Epithelial cell of esophagus (primary cell): ENCODE results near the gene CNTNAP2.

Source experiments
- DNase-seq: peaks from one replicate; pipeline ENCODE4 v3.0.0; 2010; ENCODE audit warnings: low read depth
- H3K4me3 ChIP-seq: 2 replicates; pipeline ENCODE4 v1.5.1; 2011; ENCODE audit warnings: mild to moderate bottlenecking, low read length, control low read depth
- CTCF ChIP-seq: IDR thresholded peaks from 2 replicates; pipeline ENCODE4 v1.5.1; 2011; ENCODE audit warnings: low read depth, mild to moderate bottlenecking, low read length, control low read depth, inconsistent platforms; ENCODE audit not compliant: insufficient read depth; ENCODE audit errors: missing control alignments

The CNTNAP2 gene

GRCh38 chr7:147193476-147193875, 1076.9 kb downstream of the CNTNAP2 start:
- TF ChIP-seq CTCF = no peak
- DNase-seq = no peak
- no peak overlapping the region for H3K4me3 ChIP-seq

GRCh38 chr7:147196481-147196880, 1079.9 kb downstream of the CNTNAP2 start:
- no peak for TF ChIP-seq CTCF
- no peak for DNase-seq

GRCh38 chr7:147197006-147197405, 1080.4 kb downstream of the CNTNAP2 start:
- DNase-seq = no peak
- no peak for TF ChIP-seq CTCF
- H3K4me3 ChIP-seq = no peak overlapping the region

More at GRCh38 chr7:147196481-147196880, 1079.9 kb downstream of the CNTNAP2 start:
- no peak overlapping the region for H3K4me3 ChIP-seq

GRCh38 chr7:147199868-147200267, 1083.3 kb downstream of the CNTNAP2 start:
- DNase-seq = no peak
- no peak for TF ChIP-seq CTCF
- H3K4me3 ChIP-seq = no peak overlapping the region

- no peak for TF ChIP-seq CTCF
- no peak for DNase-seq
- H3K4me3 ChIP-seq = no peak overlapping the region
These were observed 1091.4 kb downstream of the CNTNAP2 start for GRCh38 chr7:147207988-147208387.

- no peak overlapping the region for H3K4me3 ChIP-seq
- no peak for DNase-seq
- TF ChIP-seq CTCF = no peak
These were observed 1114.7 kb downstream of the CNTNAP2 start for GRCh38 chr7:147231275-147231674.

GRCh38 chr7:147235645-147236382, 1119.2 kb downstream of the CNTNAP2 start:
- DNase-seq = no peak
- no peak for TF ChIP-seq CTCF
- H3K4me3 ChIP-seq = no peak overlapping the region
